Thoracic aorta (tissue), 2 donors: ENCODE results near the gene SGIP1. TPM values are rescaled to one million over a fixed set of nuclear protein-coding genes. Genes with fewer than 3 reads are reported as not detected.

Experiments used
- ATAC-seq: fragments of 150-250 bp; one replicate; pipeline ENCODE4 v1.8.0; 2017; ENCODE audit warnings: low read depth; ENCODE audit not compliant: insufficient number of reproducible peaks, low FRiP score
- DNase-seq: peaks from one replicate; pipeline ENCODE4 v3.0.0-alpha.2; 2020; ENCODE audit warnings: low spot score
- H3K27ac ChIP-seq, 2 donors: fragments of 200-600 bp; sonication (generic); 1 replicate in 1 of 2; 2 replicates in 1 of 2; pipeline ENCODE4 v1.5.1; 2016; ENCODE audit warnings: mild to moderate bottlenecking in 2 of 2, moderate library complexity in 2 of 2
- H3K27me3 ChIP-seq: fragments of 200-600 bp; sonication (generic); replicated peaks from 2 replicates; pipeline ENCODE4 v1.6.0; 2016; ENCODE audit warnings: mild to moderate bottlenecking; ENCODE audit not compliant: insufficient read depth
- H3K36me3 ChIP-seq: fragments of 200-600 bp; sonication (generic); one replicate; pipeline ENCODE4 v1.5.1; 2016
- H3K4me1 ChIP-seq, 2 donors: fragments of 200-600 bp; sonication (generic); 1 replicate in 1 of 2; 2 replicates in 1 of 2; pipeline versions ENCODE4 v1.5.1 to v1.6.0; 2016; ENCODE audit warnings: low read depth in 2 of 2, mild to moderate bottlenecking in 1 of 2; ENCODE audit not compliant: control insufficient read depth in 1 of 2
- H3K4me3 ChIP-seq: fragments of 200-600 bp; sonication (generic); 2 replicates; pipeline ENCODE4 v1.5.1; 2016; ENCODE audit warnings: mild to moderate bottlenecking
- H3K9me3 ChIP-seq: fragments of 200-600 bp; sonication (generic); 2 replicates; pipeline ENCODE4 v1.5.1; 2016
- total RNA-seq, 2 donors: library from RNA; depleted of rRNA; stranded (reverse); fragments of >200 nt; gene quantifications; one replicate each; pipeline versions ENCODE4 v1.1.0 to v1.2.3, GENCODE V29; 2016
- TF ChIP-seq, protein P1 (sequence below): fragments of 200-600 bp; sonication (generic); IDR thresholded peaks from one replicate; pipeline ENCODE4 v1.5.1; 2019; ENCODE audit warnings: antibody characterized with exemption

Gene SGIP1
- total RNA-seq, 2 donors from 2014 or later: 47.4 to 116 TPM

DNA sequence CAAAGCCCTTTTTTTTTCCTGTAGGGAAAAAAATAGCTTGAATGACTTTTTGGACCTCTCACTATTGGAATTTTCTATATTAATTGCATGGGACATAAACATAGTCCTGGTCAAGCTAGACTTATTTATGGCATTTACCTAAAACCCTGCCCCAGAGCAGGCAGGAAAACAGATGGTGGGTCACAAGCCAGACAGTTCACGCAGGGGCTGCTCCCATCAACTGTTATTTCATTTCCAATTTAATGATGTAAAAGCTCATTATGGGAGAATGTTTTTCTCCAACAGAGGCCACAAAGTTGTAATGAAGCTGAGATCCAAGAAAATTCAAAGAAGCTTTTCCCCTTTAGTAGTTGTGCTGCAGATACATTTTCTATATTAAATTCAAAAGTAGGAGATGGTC is 99.2 kb downstream of the SGIP1 start:
- Histone ChIP-seq H3K36me3 (no peaks in the 10 kb centered on the region), H3K4me1 (peaks cover 0 to 7% of the 10 kb centered on the region in 2 donors), H3K4me3 (no peak overlapping the region), H3K27me3 (no peaks in the 10 kb centered on the region), H3K9me3 (no peaks in the 10 kb centered on the region), H3K27ac (no peak overlapping the region)
- DNase-seq: no peak
- no peak for ATAC-seq
- TF ChIP-seq, protein P1, sequence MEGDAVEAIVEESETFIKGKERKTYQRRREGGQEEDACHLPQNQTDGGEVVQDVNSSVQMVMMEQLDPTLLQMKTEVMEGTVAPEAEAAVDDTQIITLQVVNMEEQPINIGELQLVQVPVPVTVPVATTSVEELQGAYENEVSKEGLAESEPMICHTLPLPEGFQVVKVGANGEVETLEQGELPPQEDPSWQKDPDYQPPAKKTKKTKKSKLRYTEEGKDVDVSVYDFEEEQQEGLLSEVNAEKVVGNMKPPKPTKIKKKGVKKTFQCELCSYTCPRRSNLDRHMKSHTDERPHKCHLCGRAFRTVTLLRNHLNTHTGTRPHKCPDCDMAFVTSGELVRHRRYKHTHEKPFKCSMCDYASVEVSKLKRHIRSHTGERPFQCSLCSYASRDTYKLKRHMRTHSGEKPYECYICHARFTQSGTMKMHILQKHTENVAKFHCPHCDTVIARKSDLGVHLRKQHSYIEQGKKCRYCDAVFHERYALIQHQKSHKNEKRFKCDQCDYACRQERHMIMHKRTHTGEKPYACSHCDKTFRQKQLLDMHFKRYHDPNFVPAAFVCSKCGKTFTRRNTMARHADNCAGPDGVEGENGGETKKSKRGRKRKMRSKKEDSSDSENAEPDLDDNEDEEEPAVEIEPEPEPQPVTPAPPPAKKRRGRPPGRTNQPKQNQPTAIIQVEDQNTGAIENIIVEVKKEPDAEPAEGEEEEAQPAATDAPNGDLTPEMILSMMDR: no peak

DNA sequence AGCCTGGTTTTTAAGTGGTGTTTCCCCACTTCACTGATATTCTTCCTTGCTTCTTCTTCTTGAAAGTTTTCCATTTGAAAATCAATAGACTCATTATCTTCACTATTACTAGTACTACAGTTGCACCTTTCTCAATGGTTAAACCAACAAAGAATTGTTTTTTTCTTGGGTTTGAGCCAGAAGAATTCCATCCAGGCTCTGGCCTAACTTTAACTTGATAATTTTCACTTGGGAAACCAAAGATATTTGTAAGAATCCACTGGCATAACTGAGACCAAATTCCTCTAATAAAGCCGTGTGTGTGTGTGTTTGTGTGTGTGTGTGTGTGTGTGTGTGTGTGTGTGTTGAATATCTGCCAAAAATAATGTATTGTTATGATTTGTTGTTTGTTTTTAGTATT is 103.2 kb downstream of the SGIP1 start:
- TF ChIP-seq, protein P1: no peak
- no peak overlapping the region for H3K27ac ChIP-seq
- H3K27me3 ChIP-seq: no peaks in the 10 kb centered on the region
- no peaks in the 10 kb centered on the region for H3K9me3 ChIP-seq
- no peak for ATAC-seq
- no peak for DNase-seq
- no peak overlapping the region for H3K4me3 ChIP-seq
- H3K36me3 ChIP-seq: no peaks in the 10 kb centered on the region
- H3K4me1 ChIP-seq: peaks cover 0 to 7% of the 10 kb centered on the region in 2 donors

DNA sequence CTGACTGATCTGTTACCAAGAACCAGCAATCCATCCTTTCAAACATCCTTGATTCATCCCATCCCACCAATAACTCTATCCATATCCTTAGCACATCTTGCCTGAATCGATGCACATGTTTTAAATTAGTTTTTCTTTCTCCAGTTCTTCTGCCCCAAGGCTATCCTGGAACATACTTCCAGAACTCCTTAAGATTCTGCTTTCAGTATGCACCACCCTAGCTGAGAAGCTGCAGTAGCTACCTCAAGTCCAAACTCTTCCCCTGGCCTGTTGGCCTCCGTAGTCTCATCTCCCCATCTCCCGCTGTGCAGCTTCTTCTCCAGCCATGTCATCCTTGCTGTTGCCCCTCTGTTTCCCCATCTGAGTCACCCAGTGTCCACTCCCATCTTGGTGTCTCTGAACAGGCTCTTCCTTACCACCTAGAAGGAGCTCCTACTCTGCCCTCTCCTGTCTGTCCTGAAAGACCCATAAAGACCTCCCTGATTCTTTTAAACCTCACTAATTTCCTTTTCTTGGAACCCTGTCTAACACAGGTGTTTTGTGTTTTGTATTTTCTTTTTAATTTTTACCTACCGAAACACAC is 108.0 kb downstream of the SGIP1 start:
- ATAC-seq (no peak), DNase-seq (no peak)
- H3K4me1 ChIP-seq: peaks cover 0 to 7% of the 10 kb centered on the region in 2 donors
- peaks cover 9% of the 10 kb centered on the region for H3K36me3 ChIP-seq
- H3K9me3 ChIP-seq: no peaks in the 10 kb centered on the region
- TF ChIP-seq, protein P1: no peak
- H3K4me3 ChIP-seq: no peak overlapping the region
- no peaks in the 10 kb centered on the region for H3K27me3 ChIP-seq
- no peak overlapping the region for H3K27ac ChIP-seq

DNA sequence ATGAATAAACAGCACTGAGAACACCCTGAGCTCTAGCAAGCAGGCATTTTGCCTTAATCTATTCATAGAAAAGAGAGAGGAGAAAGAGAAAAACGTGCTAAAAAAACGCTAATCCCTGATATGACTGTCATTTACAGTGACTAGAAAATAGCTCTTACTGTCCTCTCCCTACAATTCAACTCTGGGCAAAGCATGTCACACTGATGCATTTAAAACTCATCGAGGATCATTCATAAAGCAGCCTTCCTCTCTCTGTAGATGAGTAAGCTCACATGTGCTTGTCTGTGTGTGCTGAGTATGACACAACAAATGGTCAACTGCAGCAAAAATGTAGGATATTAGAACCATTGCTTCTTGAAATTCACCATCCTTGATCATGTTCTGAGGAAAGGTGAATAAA is 109.0 kb downstream of the SGIP1 start:
- no peaks in the 10 kb centered on the region for H3K4me1 ChIP-seq
- no peak overlapping the region for H3K4me3 ChIP-seq
- H3K9me3 ChIP-seq: no peaks in the 10 kb centered on the region
- H3K27ac ChIP-seq: no peak overlapping the region
- H3K27me3 ChIP-seq: no peaks in the 10 kb centered on the region
- TF ChIP-seq, protein P1: no peak
- peaks cover 12% of the 10 kb centered on the region for H3K36me3 ChIP-seq
- ATAC-seq (no peak), DNase-seq (no peak)

DNA sequence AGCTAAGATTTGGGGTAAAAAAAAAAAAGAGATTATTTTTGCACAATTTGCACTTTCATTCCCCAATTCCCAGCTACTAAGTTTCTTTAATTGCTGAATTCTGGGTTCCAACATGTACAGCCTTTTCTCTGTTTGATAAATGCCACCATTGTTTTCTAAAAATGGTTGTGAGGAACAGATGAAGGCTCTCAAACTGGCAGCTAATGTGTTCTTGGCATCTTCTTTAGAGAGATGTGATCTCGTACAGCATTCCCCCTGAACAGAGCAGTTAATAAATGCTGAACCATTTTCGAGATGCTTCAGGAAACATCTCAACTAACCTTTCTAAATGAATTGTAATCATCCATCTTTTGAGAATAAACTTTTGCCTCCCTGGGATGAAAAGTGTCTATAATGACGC is 110.4 kb downstream of the SGIP1 start:
- no peaks in the 10 kb centered on the region for H3K4me1 ChIP-seq
- no peaks in the 10 kb centered on the region for H3K27me3 ChIP-seq
- H3K4me3 ChIP-seq: no peak overlapping the region
- H3K27ac ChIP-seq: no peak overlapping the region
- peaks cover 12% of the 10 kb centered on the region for H3K36me3 ChIP-seq
- ATAC-seq: no peak
- no peaks in the 10 kb centered on the region for H3K9me3 ChIP-seq
- no peak for DNase-seq
- TF ChIP-seq, protein P1: no peak
